GM18526 (cell line): Measurements from ENCODE around the gene NPR1.

Experiments used
- POLR2A ChIP-seq: IDR thresholded peaks from 3 replicates; pipeline ENCODE4 v1.6.1; 2011; ENCODE audit not compliant: insufficient read length; ENCODE audit errors: extremely low read depth

NPR1 gene

GRCh38 chr1:153688736-153689328 is 10.3 kb downstream of the NPR1 start:
- TF ChIP-seq POLR2A, result no peak

DNA sequence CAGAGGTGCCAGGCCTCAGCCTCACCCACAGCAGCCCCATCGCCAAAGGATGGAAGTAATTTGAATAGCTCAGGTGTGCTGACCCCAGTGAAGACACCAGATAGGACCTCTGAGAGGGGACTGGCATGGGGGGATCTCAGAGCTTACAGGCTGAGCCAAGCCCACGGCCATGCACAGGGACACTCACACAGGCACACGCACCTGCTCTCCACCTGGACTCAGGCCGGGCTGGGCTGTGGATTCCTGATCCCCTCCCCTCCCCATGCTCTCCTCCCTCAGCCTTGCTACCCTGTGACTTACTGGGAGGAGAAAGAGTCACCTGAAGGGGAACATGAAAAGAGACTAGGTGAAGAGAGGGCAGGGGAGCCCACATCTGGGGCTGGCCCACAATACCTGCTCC is 15.0 kb downstream of the NPR1 start:
- TF ChIP-seq POLR2A, result no peak

DNA sequence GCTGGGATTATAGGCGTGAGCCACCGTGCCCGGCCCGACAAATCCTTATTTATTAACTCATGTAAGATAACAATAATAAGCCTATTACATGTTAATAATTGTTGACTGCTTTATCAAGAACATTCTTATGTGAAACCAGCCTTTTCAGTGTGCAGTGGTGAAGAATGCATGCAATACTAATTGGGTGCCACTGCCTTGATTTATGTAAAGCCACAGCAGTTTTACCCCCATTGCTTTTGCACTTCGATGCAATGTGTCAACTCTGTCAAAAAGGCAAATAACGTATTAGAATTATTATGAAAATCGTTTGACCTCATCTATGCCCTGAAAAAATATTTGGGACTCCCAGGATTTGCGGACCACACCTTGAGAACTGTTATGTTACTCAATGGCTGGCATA is 18.3 kb downstream of the NPR1 start:
- no peak for TF ChIP-seq POLR2A

- TF ChIP-seq POLR2A, result no peak
Measured at GRCh38 chr1:153697191-153698019, 18.9 kb downstream of the NPR1 start.

DNA sequence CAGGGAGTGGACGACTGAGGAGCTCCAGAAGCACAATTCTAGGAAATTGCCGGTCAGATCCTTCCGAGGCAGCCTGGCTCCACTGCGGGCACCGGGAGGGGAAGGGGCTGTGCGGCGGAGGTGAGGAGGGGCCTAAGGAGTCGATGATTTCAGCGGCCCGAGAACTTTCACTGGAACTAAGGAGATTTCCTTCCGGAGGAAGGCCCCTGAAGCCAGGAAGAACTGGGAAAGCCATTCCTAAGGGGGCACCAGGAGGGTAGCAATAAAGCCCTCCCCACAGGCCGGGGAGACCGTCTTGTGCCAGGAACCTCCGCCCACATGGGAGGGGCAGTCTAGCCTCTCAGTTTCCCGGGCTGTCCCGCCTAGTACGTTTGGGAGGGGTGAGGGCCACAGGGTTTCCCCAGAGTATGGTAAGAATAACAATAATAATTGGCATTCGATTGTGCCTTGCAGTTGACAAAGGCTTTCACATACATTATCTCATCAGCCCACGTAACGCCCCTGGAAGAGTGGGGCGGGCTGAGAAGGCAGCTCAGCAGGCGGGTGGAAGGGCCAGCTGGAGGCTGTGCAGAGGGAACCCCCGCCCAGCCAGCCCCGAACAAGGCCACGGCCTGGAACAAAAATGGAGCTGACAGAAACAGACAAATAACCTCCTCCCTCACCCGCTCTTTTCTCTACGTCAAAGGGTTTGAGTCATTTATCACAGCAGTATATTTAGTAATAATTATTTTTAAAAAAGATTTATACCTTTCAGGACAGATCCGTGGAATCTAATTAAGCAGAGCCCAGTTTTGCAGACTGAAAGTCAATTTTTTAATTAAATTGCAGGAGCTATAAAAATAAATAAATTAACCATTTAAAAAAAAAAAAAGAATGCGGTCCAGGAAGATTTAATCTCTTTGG is 19.8 kb downstream of the NPR1 start:
- TF ChIP-seq POLR2A, result no peak

- no peak for TF ChIP-seq POLR2A
Measured at GRCh38 chr1:153698923-153699714, 20.6 kb downstream of the NPR1 start.

DNA sequence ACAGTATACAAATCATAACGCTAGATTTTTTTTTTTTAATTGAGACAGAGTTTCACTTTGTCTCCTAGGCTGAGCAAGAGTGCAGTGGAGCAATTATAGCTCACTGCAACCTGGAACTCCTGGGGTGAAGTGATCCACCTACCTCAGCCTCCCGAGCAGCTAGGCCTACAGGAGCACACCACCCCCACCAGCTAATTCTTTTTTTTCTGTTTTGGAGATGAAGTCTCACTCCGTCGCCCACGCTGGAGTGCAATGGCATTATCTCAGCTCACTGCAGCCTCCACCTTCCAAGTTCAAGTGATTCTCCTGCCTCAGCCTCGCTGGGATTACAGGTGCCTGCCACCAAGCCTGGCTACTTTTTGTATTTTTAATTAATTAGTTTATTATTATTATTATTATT is 21.3 kb downstream of the NPR1 start:
- TF ChIP-seq POLR2A, result no peak

DNA sequence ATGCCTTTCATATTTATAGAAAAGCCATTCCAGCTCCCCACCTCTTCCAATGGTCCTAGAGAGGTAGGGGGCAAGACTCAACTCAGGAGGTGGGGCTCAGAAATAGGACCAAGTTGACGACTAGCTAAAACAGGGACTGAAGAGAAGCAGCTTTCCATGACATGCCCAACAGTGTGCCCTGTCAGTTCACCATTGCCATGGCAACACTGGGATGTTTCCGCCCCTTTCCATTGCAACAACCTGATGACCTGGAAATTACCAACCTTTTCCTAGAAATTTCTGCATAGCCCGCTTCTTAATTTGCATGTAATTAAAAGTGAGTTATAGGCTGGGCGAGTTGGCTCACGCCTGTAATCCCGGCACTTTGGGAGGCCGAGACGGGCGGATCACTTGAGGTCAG is 27.0 kb downstream of the NPR1 start:
- no peak for TF ChIP-seq POLR2A

DNA sequence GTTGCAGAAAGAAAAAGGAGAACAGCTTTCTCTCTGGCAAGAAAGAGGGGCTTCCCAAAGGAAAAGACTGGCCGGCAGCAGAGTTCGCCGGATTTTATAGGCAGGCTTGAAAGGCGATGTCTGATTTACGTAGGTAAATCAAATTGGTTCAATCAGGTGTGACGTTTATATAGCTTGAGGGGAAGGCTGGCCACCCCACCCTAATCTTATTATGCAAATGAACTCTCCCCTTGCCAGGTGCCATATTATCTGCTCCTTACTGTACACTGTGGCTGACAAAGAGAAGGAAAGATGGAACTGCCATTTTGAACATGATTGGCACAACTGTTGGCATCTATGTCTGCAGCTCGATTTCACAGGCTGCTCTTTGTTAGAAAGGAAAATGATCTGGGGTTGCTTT is 32.5 kb downstream of the NPR1 start:
- no peak for TF ChIP-seq POLR2A

DNA sequence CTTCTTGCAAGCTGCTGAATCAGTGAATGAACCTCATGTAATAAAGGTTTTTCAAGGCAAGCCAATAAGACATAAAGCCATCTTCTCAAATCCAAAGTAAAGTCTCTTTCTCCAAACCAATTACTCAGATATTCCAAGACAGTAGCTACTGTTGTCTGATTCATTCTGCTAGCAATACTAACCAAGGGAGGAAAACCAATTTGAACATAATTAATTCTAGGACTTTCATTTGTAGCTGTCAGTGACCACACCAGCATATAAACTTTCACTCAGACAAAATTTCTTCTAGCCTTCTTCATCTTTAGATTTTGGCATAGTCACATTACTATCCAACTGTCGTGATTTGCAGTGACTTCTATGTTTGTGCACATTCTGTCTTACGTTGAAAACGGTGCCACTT is 38.8 kb downstream of the NPR1 start:
- TF ChIP-seq POLR2A, result no peak

DNA sequence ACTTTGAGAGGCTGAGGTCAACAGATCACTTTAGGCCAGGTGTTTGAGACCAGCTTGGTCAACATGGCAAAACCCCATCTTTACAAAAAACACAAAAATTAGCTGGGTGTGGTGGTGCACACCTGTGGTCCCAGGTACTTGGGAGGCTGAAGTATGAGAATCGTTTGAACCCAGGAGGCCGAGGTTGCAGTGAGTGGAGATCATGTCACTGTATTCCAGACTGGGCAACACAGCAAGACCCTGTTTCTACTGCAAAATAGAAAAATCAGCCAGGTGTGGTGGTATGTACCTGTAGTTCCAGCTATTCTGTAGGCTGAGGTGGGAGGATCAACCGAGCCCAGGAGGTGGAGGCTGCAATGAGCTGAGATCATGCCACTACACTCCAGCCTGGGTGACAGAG is 45.2 kb downstream of the NPR1 start:
- TF ChIP-seq POLR2A, result no peak

GRCh38 chr1:153727463-153728304 is 49.2 kb downstream of the NPR1 start, which contains the start of gene INTS3:
INTS3 (plus strand) TSS chr1:153728050; CDS start chr1:153728635, 585 bp downstream.
- TF ChIP-seq POLR2A, result peak; percentile 84

DNA sequence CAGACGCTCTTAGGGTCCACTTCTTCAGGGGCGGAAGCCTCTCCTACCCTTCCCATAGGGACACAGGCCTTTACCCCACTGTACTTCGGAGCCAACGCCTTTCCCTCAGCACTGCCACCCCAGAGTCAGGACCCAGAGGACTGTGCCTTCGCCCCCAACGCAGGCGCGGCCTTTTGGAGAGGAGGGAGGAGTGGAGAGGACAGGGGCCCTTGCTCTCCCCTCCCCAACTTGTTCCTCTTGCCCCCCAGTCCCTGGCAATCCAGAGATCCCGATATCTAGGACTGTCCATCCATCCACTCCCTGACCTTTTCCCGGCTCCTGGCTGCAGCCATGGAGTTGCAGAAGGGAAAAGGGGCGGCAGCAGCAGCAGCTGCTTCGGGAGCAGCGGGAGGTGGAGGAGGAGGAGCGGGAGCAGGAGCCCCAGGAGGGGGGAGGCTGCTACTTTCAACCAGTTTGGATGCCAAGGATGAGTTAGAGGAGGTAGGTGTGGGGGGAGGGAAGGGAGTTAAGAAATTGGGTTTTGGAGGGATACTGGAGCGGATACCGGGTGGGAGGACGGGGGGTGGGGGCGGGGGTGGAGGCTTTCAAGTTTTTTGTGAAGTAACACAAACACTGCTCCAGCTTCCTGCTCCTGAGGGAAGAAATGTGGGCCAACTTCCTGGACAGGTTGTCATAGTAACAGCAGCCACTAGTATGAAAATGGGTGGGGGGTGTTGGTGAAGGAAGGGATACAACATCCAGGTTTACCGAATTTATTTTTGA is 50.0 kb downstream of the NPR1 start:
- no peak for TF ChIP-seq POLR2A

- TF ChIP-seq POLR2A, result no peak
Measured at GRCh38 chr1:153730468-153730988, 52.0 kb downstream of the NPR1 start.
